RWPE1 (cell line): ENCODE data around the gene SP8.

Experiments used
- CTCF ChIA-PET: fragments of 350-600 bp; sonication (Branson Sonifier 250); formaldehyde crosslinking; extraction: SDS; loops from one replicate; lab custom pipeline; 2021; lab: Yijun Ruan, JAX
- POLR2A ChIA-PET: fragments of 400-600 bp; formaldehyde crosslinking; extraction: SDS; loops from one replicate; lab custom pipeline; 2020; ENCODE audit warnings: antibody characterized with exemption; ENCODE audit not compliant: low non-redundant PET; lab: Yijun Ruan, JAX
- DNase-seq: peaks from one replicate; pipeline ENCODE4 v3.0.0; 2012; ENCODE audit warnings: low spot score
- H3K27ac ChIP-seq: fragments of 450-650 bp; 2 replicates; pipeline ENCODE4 v1.5.1; 2017
- TF ChIP-seq, protein P1 (sequence below): fragments of 450-650 bp; conservative IDR thresholded peaks from 2 replicates; pipeline ENCODE4 v1.5.1; 2017; ENCODE audit warnings: low read depth, mild to moderate bottlenecking

SP8 gene

DNA sequence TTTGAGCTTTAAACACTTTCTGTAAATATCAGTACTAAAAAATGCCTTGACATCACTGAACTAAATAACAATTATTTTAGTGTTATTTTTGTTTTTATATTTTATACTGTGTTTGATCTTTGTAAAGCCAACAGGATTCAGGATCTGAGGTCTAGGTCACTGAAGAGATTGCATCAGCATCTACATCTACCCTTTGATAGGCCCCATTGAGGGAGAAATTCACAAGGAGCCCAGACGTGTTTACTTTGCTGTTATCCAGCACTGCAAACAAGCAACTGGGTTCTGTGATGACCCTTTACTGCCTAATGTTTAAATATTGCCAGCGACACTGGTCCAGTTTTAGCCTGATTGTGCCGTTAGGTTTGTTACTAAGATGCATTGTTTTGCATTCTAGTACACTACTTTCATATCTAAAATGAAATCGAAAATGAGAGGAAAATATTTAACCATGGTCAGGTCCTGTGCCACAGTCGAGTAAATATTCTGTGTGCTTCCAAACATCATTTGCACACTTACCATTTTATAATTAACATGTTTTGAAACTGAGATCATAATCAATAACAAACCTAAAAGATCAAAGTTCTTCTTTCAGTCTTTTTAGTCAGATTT, 48.7 kb downstream of the SP8 start:
- ChIA-PET CTCF (interaction anchor here (0.6 kb wide), 1 partner anchor 32 kb away, joined by 3 read pairs; no protein-coding TSS in a partner anchor), POLR2A (no interaction called here)
- no peak for DNase-seq
- H3K27ac ChIP-seq: no peak overlapping the region
- TF ChIP-seq, protein P1, sequence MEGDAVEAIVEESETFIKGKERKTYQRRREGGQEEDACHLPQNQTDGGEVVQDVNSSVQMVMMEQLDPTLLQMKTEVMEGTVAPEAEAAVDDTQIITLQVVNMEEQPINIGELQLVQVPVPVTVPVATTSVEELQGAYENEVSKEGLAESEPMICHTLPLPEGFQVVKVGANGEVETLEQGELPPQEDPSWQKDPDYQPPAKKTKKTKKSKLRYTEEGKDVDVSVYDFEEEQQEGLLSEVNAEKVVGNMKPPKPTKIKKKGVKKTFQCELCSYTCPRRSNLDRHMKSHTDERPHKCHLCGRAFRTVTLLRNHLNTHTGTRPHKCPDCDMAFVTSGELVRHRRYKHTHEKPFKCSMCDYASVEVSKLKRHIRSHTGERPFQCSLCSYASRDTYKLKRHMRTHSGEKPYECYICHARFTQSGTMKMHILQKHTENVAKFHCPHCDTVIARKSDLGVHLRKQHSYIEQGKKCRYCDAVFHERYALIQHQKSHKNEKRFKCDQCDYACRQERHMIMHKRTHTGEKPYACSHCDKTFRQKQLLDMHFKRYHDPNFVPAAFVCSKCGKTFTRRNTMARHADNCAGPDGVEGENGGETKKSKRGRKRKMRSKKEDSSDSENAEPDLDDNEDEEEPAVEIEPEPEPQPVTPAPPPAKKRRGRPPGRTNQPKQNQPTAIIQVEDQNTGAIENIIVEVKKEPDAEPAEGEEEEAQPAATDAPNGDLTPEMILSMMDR: no peak

DNA sequence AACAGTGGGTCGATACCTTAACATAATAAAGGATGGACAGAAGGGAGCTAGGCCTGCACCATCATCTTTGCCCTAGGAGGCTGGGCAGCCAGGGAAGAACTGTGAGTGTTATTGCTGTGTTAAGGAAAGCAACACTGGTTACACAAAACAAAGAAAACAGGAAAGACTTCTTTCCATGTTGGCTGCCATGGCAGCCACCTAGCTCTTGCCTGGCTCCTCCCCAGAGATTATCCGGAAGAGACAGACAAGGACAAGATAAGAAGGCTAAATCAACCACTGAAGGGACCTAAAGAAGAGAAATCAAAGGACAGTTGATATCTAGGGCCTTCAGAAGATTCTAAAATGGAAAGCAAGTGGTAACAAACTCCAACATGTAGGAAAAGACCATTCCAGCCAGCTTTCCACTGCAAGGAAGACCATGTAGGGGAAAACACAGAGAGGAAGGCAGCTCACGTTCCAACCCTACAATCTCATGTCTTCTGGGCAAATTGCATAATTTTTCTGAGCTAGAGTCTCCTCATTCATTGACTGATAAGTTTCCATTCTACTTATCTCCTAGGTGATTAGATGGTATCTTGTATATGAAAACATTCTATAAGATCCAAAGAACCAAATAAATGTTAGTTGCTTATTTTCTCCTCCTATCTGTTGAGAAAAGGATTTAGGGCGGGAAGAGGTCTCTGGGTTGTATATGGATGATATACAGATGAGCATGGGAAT, 51.2 kb downstream of the SP8 start:
- CTCF ChIA-PET: interaction anchor here (0.5 kb wide), 1 partner anchor 20 kb away, joined by 3 read pairs; no protein-coding TSS in a partner anchor
- POLR2A ChIA-PET: no interaction called here

More for the DNA sequence above, 51.2 kb downstream of the SP8 start:
- TF ChIP-seq, protein P1: no peak
- DNase-seq: no peak
- H3K27ac ChIP-seq: no peak overlapping the region
